ENCODE data around the gene KCNMA1. TPM values are rescaled to one million over a fixed set of nuclear protein-coding genes. Genes with fewer than 3 reads are reported as not detected.

Gene KCNMA1
- total RNA-seq, 1 experiment from 2014 or later, result 20.7 TPM

DNA sequence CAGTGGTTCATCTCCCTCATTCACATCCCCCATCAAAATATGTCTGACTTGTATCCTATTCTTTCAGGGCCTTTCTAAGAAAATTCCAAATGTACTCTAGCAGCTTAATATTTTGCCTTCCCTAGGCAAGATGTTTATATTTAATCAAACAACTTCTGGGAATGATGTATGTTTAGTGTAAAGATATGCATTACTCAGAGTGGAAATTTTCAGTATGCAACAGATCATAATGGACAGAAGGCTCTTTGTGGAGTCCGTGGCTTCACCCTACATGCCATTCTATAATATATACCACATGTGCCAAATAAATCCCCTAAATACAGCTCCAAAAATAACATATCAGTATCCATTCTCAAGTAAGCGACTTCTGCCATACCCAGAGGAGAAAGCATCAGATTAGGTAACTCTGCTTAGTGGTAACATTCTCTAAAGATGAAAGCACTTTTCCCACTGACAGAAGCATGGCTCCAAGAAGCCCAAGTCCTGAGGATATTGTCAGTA, 316.6 kb downstream of the KCNMA1 start:
- Histone ChIP-seq H3K4me1 (no peaks in the 10 kb centered on the region; the same call in 1 of the 2 replicates), H3K36me3 (ENCODE audit: control insufficient read depth, insufficient read depth, low read length) (no peaks in the 10 kb centered on the region), H3K9me3 (no peaks in the 10 kb centered on the region), H3K4me3 (ENCODE audit: low read depth, low read length) (no peak overlapping the region), H3K27me3 (replicated peaks; ENCODE audit: control insufficient read depth, insufficient read depth, low read length) (no peaks in the 10 kb centered on the region)
- intact Hi-C loops (cut with micrococcal nuclease; ENCODE audit: unreplicated experiment), result no loop called here
- BruUV-seq (replicated peaks), result no TSS peak
- Mint-ChIP-seq H3K36me3 (ENCODE audit: insufficient read depth, unreplicated experiment) (no peaks in the 10 kb centered on the region), H3K27ac (ENCODE audit: unreplicated experiment) (no peak overlapping the region), H3K9me3 (ENCODE audit: unreplicated experiment) (no peaks in the 10 kb centered on the region), H3K4me3 (ENCODE audit: unreplicated experiment) (no peak overlapping the region), H3K4me1 (ENCODE audit: low read depth, unreplicated experiment) (no peaks in the 10 kb centered on the region), H3K27me3 (ENCODE audit: insufficient read depth, unreplicated experiment) (no peaks in the 10 kb centered on the region)
- POLR2A ChIA-PET, result no interaction called here
- CTCF ChIA-PET, result interaction anchor here (0.6 kb wide), 1 partner anchor 106 kb away, joined by 3 read pairs; no protein-coding TSS in a partner anchor
- TF ChIP-seq, protein P1, sequence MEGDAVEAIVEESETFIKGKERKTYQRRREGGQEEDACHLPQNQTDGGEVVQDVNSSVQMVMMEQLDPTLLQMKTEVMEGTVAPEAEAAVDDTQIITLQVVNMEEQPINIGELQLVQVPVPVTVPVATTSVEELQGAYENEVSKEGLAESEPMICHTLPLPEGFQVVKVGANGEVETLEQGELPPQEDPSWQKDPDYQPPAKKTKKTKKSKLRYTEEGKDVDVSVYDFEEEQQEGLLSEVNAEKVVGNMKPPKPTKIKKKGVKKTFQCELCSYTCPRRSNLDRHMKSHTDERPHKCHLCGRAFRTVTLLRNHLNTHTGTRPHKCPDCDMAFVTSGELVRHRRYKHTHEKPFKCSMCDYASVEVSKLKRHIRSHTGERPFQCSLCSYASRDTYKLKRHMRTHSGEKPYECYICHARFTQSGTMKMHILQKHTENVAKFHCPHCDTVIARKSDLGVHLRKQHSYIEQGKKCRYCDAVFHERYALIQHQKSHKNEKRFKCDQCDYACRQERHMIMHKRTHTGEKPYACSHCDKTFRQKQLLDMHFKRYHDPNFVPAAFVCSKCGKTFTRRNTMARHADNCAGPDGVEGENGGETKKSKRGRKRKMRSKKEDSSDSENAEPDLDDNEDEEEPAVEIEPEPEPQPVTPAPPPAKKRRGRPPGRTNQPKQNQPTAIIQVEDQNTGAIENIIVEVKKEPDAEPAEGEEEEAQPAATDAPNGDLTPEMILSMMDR (IDR thresholded peaks at IDR 0.05; ENCODE audit: insufficient read depth in 1 of 2, low read depth in 1 of 2, low read length in 1 of 2, severe bottlenecking in 1 of 2, unreplicated experiment in 1 of 2), result no peak
- no peak for DNase-seq

DNA sequence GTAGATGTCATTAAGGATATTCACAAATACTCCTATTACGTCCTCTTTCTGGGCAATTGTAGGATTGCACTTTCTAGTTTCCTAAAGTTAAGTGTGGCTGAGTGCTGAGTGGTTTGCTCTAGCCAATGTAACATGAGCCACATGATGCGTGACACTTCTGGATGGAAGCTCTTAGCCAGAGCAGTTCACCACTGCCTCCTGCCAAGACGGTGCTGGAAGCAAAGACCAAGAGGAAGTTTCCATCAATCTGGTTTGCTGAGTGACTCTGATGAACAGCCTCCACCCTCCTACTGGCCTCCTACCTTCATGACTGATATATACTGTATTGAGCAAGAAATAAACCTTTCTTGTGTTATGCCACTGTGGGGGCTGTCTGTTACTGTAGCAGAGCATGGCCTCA, 318.1 kb downstream of the KCNMA1 start:
- DNase-seq, result no peak
- Histone ChIP-seq H3K27me3 (replicated peaks; ENCODE audit: control insufficient read depth, insufficient read depth, low read length) (no peaks in the 10 kb centered on the region), H3K9me3 (no peaks in the 10 kb centered on the region), H3K4me1 (no peaks in the 10 kb centered on the region; the same call in 1 of the 2 replicates), H3K36me3 (ENCODE audit: control insufficient read depth, insufficient read depth, low read length) (no peaks in the 10 kb centered on the region), H3K4me3 (ENCODE audit: low read depth, low read length) (no peak overlapping the region)
- ChIA-PET CTCF (no interaction called here), POLR2A (no interaction called here)
- Mint-ChIP-seq H3K27me3 (ENCODE audit: insufficient read depth, unreplicated experiment) (no peaks in the 10 kb centered on the region), H3K4me1 (ENCODE audit: low read depth, unreplicated experiment) (no peaks in the 10 kb centered on the region), H3K36me3 (ENCODE audit: insufficient read depth, unreplicated experiment) (no peaks in the 10 kb centered on the region), H3K4me3 (ENCODE audit: unreplicated experiment) (no peak overlapping the region), H3K27ac (ENCODE audit: unreplicated experiment) (no peak overlapping the region), H3K9me3 (ENCODE audit: unreplicated experiment) (no peaks in the 10 kb centered on the region)
- no TSS peak for BruUV-seq (replicated peaks)
- TF ChIP-seq, protein P1 (IDR thresholded peaks at IDR 0.05; ENCODE audit: insufficient read depth in 1 of 2, low read depth in 1 of 2, low read length in 1 of 2, severe bottlenecking in 1 of 2, unreplicated experiment in 1 of 2), result no peak
- intact Hi-C loops (cut with micrococcal nuclease; ENCODE audit: unreplicated experiment), result no loop called here

DNA sequence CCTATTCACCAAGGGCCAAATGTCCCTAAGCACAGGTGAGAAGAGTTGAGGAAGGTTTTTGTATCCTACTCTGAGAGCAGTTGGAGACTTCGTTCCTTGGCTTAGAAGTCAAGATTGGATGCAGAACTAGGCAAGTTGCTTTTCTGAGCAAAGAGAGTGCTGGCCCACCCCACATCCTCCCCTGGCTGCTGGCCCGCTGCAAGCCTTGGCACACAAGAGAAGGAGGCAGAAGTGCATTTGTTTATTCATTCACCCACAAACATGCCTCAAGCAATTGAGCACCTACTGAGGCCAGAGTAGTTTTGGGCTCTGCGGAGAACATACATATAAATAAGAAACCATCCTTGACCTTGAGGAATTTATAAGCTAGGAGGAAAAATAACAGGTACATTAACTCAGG, 318.9 kb downstream of the KCNMA1 start:
- Mint-ChIP-seq H3K36me3 (ENCODE audit: insufficient read depth, unreplicated experiment) (no peaks in the 10 kb centered on the region), H3K27me3 (ENCODE audit: insufficient read depth, unreplicated experiment) (no peaks in the 10 kb centered on the region), H3K9me3 (ENCODE audit: unreplicated experiment) (no peaks in the 10 kb centered on the region), H3K4me1 (ENCODE audit: low read depth, unreplicated experiment) (no peaks in the 10 kb centered on the region), H3K27ac (ENCODE audit: unreplicated experiment) (no peak overlapping the region), H3K4me3 (ENCODE audit: unreplicated experiment) (no peak overlapping the region)
- Histone ChIP-seq H3K4me3 (ENCODE audit: low read depth, low read length) (no peak overlapping the region), H3K9me3 (no peaks in the 10 kb centered on the region), H3K4me1 (no peaks in the 10 kb centered on the region; the same call in 1 of the 2 replicates), H3K27me3 (replicated peaks; ENCODE audit: control insufficient read depth, insufficient read depth, low read length) (no peaks in the 10 kb centered on the region), H3K36me3 (ENCODE audit: control insufficient read depth, insufficient read depth, low read length) (no peaks in the 10 kb centered on the region)
- no peak for DNase-seq
- ChIA-PET CTCF (no interaction called here), POLR2A (no interaction called here)
- BruUV-seq (replicated peaks), result no TSS peak
- TF ChIP-seq, protein P1 (IDR thresholded peaks at IDR 0.05; ENCODE audit: insufficient read depth in 1 of 2, low read depth in 1 of 2, low read length in 1 of 2, severe bottlenecking in 1 of 2, unreplicated experiment in 1 of 2), result no peak
- intact Hi-C loops (cut with micrococcal nuclease; ENCODE audit: unreplicated experiment), result no loop called here
